Sigmoid colon (tissue), 7 donors: ENCODE results near the gene PRICKLE2. TPM values are rescaled to one million over a fixed set of nuclear protein-coding genes. Genes with fewer than 3 reads are reported as not detected.

Source experiments
- DNase-seq: peaks from one replicate; pipeline ENCODE4 v3.0.0-alpha.2; 2019
- H3K27ac ChIP-seq, 4 donors: fragments of 200-600 bp; sonication (generic); one replicate each; pipeline ENCODE4 v1.5.1; 2016 to 2019; ENCODE audit warnings: mild to moderate bottlenecking in 1 of 4
- H3K27me3 ChIP-seq, 3 donors: fragments of 200-600 bp; sonication (generic); one replicate each; pipeline ENCODE4 v1.5.1; 2019; ENCODE audit warnings: mild to moderate bottlenecking in 1 of 3
- H3K36me3 ChIP-seq, 4 donors: fragments of 200-600 bp; sonication (generic); one replicate each; pipeline ENCODE4 v1.5.1; 2016 to 2019
- H3K4me1 ChIP-seq, 4 donors: fragments of 200-600 bp; sonication (generic); one replicate each; pipeline ENCODE4 v1.5.1; 2017 to 2019
- H3K4me3 ChIP-seq, 4 donors: fragments of 200-600 bp; sonication (generic); one replicate each; pipeline ENCODE4 v1.5.1; 2017 to 2019; ENCODE audit warnings: mild to moderate bottlenecking in 2 of 4, moderate library complexity in 1 of 4
- H3K9me3 ChIP-seq, 4 donors: fragments of 200-600 bp in 3 of 4; sonication (generic) in 3 of 4; one replicate each; pipeline versions ENCODE4 v1.5.1 to v1.6.1; 2013 to 2019
- EP300 ChIP-seq, 4 donors: sonication (generic); formaldehyde crosslinking; IDR thresholded peaks; one replicate each; pipeline ENCODE4 v1.6.1; 2017; ENCODE audit warnings: antibody characterized with exemption in 4 of 4
- POLR2A ChIP-seq, 2 donors: fragments of 450-650 bp; IDR thresholded peaks; one replicate each; pipeline ENCODE4 v1.6.1; 2016; ENCODE audit warnings: antibody characterized with exemption in 2 of 2, mild to moderate bottlenecking in 2 of 2, moderate library complexity in 2 of 2
- POLR2AphosphoS5 ChIP-seq, 4 donors: sonication (generic); formaldehyde crosslinking; IDR thresholded peaks; one replicate each; pipeline ENCODE4 v1.6.1; 2017; ENCODE audit warnings: antibody characterized with exemption in 4 of 4
- WGBS, 2 donors: extraction: QIAGEN DNeasy Blood & Tissue Kit; methylation state at CpG; one replicate each; pipeline ENCODE4 v1.1.7; 2013; 5-methylcytosine and 5-hydroxymethylcytosine counted together
- intact Hi-C: fragments of 100-400 bp; cut with DNase I; formaldehyde crosslinking; loops from one replicate; pipeline ENCODE4 v1.15.1; 2023
- polyA plus RNA-seq, 3 donors: library from polyadenylated mRNA; stranded (reverse); fragments of 200-250 nt; gene quantifications; one replicate each; pipeline ENCODE4 v1.2.3, GENCODE V29; 2013
- total RNA-seq, 4 donors: library from RNA; depleted of rRNA; stranded (reverse); fragments of >200 nt; gene quantifications; one replicate each; pipeline ENCODE4 v1.1.0, GENCODE V29; 2016
- TF ChIP-seq, protein P1 (sequence below), 4 experiments: fragments of 450-650 bp in 3 of 4; fragments of 200-600 bp in 1 of 4; IDR thresholded peaks; one replicate each; pipeline ENCODE4 v1.5.1; 2016 to 2019; ENCODE audit warnings: antibody characterized with exemption in 4 of 4, mild to moderate bottlenecking in 3 of 4, moderate library complexity in 2 of 4
- donor health status: healthy with polysubstance abuse.
- donor health status: Bipolar disorder and iron deficiency.
- donor health status: healthy.

PRICKLE2 gene
- total and polyA plus RNA-seq, 7 donors = 0.69 to 96.7 (median 61.1) TPM

DNA sequence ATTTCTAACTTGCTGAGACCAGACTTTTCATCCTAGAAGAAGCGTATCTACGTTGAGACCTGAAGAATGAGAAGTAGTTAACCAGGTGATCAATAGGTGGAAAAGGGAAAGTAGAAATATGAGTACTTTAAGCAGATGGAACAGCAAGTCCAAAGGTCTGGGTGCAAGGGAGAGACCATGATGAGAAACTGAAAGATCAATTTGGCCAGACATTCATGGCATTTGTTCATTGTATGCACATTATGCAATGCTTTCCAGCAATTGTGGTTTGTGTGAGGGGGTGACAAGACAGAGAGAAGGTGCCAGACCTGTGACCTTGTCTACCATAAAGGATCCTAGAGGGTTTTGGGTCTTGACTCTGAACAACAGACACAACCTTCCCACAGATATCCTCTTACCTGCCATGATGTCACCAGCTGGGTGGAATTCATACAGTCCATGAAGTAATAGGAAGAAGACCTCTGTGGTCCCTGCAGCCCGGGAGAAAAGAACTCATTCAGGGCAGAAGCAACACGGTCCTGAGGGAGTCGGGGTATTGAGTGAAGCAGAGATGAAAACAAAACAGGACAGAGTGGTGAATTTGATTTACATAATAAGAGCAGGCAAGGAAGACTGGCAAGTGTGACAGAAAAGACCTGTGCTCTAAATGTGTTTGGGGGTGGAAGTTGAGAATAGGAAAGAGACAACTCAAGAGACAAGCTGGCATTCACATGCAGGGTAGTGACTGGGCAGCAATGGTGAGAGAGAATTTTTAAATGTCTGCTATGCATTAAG, 138.6 kb downstream of the PRICKLE2 start:
- Histone ChIP-seq H3K27ac (no peak overlapping the region), H3K27me3 (no peaks in the 10 kb centered on the region), H3K36me3 (no peaks in the 10 kb centered on the region), H3K4me3 (no peak overlapping the region), H3K4me1 (peaks cover 0 to 11% (median 2%) of the 10 kb centered on the region in 4 donors), H3K9me3 (no peaks in the 10 kb centered on the region)
- TF ChIP-seq POLR2A (IDR thresholded peaks at IDR 0.05) (no peak), EP300 (IDR thresholded peaks at IDR 0.05) (no peak), POLR2AphosphoS5 (IDR thresholded peaks at IDR 0.05) (no peak)
- TF ChIP-seq, protein P1, sequence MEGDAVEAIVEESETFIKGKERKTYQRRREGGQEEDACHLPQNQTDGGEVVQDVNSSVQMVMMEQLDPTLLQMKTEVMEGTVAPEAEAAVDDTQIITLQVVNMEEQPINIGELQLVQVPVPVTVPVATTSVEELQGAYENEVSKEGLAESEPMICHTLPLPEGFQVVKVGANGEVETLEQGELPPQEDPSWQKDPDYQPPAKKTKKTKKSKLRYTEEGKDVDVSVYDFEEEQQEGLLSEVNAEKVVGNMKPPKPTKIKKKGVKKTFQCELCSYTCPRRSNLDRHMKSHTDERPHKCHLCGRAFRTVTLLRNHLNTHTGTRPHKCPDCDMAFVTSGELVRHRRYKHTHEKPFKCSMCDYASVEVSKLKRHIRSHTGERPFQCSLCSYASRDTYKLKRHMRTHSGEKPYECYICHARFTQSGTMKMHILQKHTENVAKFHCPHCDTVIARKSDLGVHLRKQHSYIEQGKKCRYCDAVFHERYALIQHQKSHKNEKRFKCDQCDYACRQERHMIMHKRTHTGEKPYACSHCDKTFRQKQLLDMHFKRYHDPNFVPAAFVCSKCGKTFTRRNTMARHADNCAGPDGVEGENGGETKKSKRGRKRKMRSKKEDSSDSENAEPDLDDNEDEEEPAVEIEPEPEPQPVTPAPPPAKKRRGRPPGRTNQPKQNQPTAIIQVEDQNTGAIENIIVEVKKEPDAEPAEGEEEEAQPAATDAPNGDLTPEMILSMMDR (IDR thresholded peaks at IDR 0.05) = no peak
- DNase-seq = no peak
- WGBS, 2 donors = 84 to 95% methylated on average over 5 of the region's 5 CpGs
- intact Hi-C loops = no loop called here

GRCh38 chr3:64084640-64085039, 140.6 kb downstream of the PRICKLE2 start:
- Histone ChIP-seq H3K36me3 (no peaks in the 10 kb centered on the region), H3K9me3 (no peaks in the 10 kb centered on the region), H3K27me3 (no peaks in the 10 kb centered on the region), H3K27ac (no peak overlapping the region), H3K4me3 (no peak overlapping the region), H3K4me1 (peaks cover 0 to 11% (median 2%) of the 10 kb centered on the region in 4 donors)
- DNase-seq = no peak
- TF ChIP-seq POLR2AphosphoS5 (IDR thresholded peaks at IDR 0.05) (no peak), POLR2A (IDR thresholded peaks at IDR 0.05) (no peak), EP300 (IDR thresholded peaks at IDR 0.05) (no peak)
- TF ChIP-seq, protein P1 (IDR thresholded peaks at IDR 0.05) = no peak
- WGBS, 2 donors = 50 to 94% methylated on average over 1 of the region's 1 CpG
- intact Hi-C loops = no loop called here

DNA sequence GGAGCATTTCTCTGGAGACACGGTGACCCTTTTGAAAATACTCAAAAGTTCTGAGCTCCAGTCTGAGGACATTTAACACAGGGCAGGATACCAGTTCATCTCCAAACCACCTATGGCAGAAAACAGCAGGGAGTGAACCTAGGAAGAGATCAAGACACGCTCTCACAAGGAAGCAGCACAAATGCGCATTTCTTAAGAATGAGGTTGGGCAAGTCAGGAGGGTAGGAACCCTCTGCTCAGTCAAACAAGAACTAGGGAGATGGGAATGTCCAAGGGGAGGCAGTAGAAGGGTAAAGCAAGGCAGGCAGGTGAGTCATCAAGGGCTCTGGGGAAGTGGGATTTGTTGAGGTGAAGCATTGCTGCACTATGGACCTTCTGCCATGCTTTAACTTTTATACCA, 141.7 kb downstream of the PRICKLE2 start:
- intact Hi-C loops = no loop called here
- Histone ChIP-seq H3K4me3 (no peak overlapping the region), H3K36me3 (no peaks in the 10 kb centered on the region), H3K27ac (no peak overlapping the region), H3K9me3 (no peaks in the 10 kb centered on the region), H3K27me3 (no peaks in the 10 kb centered on the region), H3K4me1 (peaks cover 0 to 2% (median 0%) of the 10 kb centered on the region in 4 donors)
- no peak for DNase-seq
- WGBS, 2 donors = 75 to 83% methylated on average over 3 of the region's 3 CpGs
- no peak for TF ChIP-seq POLR2A (IDR thresholded peaks at IDR 0.05)
- TF ChIP-seq, protein P1 (IDR thresholded peaks at IDR 0.05) = no peak
- no peak for TF ChIP-seq EP300 (IDR thresholded peaks at IDR 0.05)
- no peak for TF ChIP-seq POLR2AphosphoS5 (IDR thresholded peaks at IDR 0.05)

DNA sequence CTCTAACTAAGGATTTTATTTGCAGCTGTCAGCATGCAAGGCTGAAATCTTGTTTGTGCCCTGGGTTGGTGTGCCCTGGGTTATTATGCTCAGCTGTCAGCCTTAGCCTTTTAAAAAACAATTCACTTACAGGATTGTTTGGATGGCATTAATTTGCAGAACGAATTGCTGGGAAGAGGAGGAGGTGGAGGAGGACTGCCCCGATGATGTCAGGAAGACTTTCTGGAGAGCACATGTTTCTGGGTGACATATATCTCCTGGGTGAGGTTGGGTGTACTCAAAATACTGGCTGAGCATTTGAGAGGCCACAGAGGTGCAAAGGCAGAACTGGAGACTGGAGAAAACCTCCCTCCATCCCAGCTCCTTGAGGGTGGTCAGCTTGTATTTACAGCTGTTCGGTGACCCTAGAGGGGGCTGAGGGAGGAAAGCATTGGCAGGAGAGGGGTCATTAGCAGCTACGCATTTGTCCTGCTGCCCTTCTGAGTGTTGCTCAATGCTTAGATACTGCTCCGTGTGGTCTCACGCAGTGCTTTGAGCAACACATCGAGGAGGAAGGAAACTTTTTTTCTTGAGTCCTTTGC, 142.2 kb downstream of the PRICKLE2 start:
- TF ChIP-seq, protein P1 (IDR thresholded peaks at IDR 0.05) = no peak
- no peak for TF ChIP-seq POLR2A (IDR thresholded peaks at IDR 0.05)
- no peak for TF ChIP-seq POLR2AphosphoS5 (IDR thresholded peaks at IDR 0.05)
- TF ChIP-seq EP300 (IDR thresholded peaks at IDR 0.05) = no peak
- Histone ChIP-seq H3K9me3 (no peaks in the 10 kb centered on the region), H3K36me3 (no peaks in the 10 kb centered on the region), H3K4me3 (no peak overlapping the region), H3K4me1 (no peaks in the 10 kb centered on the region), H3K27me3 (no peaks in the 10 kb centered on the region), H3K27ac (no peak overlapping the region)
- intact Hi-C loops = no loop called here
- no peak for DNase-seq
- 77 to 89% methylated on average over 7 of the region's 7 CpGs for WGBS, 2 donors
